ENCODE measurements around the gene NAT9.

Gene NAT9

GRCh38 chr17:74776044-74776962, at the start of gene NAT9:
NAT9 (minus strand) TSS chr17:74776345; CDS start chr17:74775698, 647 bp downstream.
- peak; percentile 96 for DNase-seq

GRCh38 chr17:74824961-74825627, 48.9 kb upstream of the NAT9 start:
- no peak for DNase-seq

- DNase-seq, result peak; percentile 65
These were observed 46.8 kb upstream of the NAT9 start for GRCh38 chr17:74822939-74823367.

- no peak for DNase-seq
These were observed 46.3 kb upstream of the NAT9 start for GRCh38 chr17:74822335-74822938.

GRCh38 chr17:74821655-74822334, 45.6 kb upstream of the NAT9 start:
- no peak for DNase-seq

GRCh38 chr17:74819801-74820436, 43.8 kb upstream of the NAT9 start:
- no peak for DNase-seq

GRCh38 chr17:74818291-74818938, 42.3 kb upstream of the NAT9 start:
- DNase-seq, result no peak

GRCh38 chr17:74816905-74817620, 40.9 kb upstream of the NAT9 start:
- DNase-seq, result no peak

GRCh38 chr17:74815550-74816370, 39.6 kb upstream of the NAT9 start:
- no peak for DNase-seq

- no peak for DNase-seq
These were observed 38.9 kb upstream of the NAT9 start for GRCh38 chr17:74815067-74815466.

- DNase-seq, result no peak
These were observed 38.3 kb upstream of the NAT9 start for GRCh38 chr17:74814453-74814852.

- no peak for DNase-seq
These were observed 36.2 kb upstream of the NAT9 start for GRCh38 chr17:74812109-74813009.

- DNase-seq, result peak; percentile 54
These were observed 34.7 kb upstream of the NAT9 start for GRCh38 chr17:74810699-74811485.

GRCh38 chr17:74808714-74809430, 32.7 kb upstream of the NAT9 start:
- peak; percentile 20 for DNase-seq

- no peak for DNase-seq
These were observed 31.8 kb upstream of the NAT9 start for GRCh38 chr17:74807925-74808324.

GRCh38 chr17:74807441-74807840, 31.3 kb upstream of the NAT9 start:
- DNase-seq, result no peak

- DNase-seq, result no peak
These were observed 30.2 kb upstream of the NAT9 start for GRCh38 chr17:74806334-74806733.

- no peak for DNase-seq
These were observed 29.4 kb upstream of the NAT9 start for GRCh38 chr17:74805591-74805991.
